ENCODE data around the gene DCD.
"Not testable (repeated sequence)": the region's sequence is repeated elsewhere in the genome, so short reads cannot be mapped to it uniquely, and the experiment has no call there.

- not testable (repeated sequence) for TF ChIP-seq CTCF, POLR2A (IDR thresholded peaks at IDR 0.05)
Measured at GRCh38 chr12:54665022-54665635, 17.0 kb upstream of the DCD start.
